GM19324 (cell line): Measurements from ENCODE around the gene TEAD1.

ENCODE experiments used
- ATAC-seq: cut with Tn5 transposase; IDR thresholded peaks from one replicate; pipeline ENCODE4 v1.9.1; 2021; ENCODE audit warnings: mild to moderate bottlenecking, moderate library complexity; ENCODE audit not compliant: unreplicated experiment, low FRiP score

Gene TEAD1

GRCh38 chr11:12705874-12706273, 31.7 kb downstream of the TEAD1 start:
- ATAC-seq: no peak

GRCh38 chr11:12706545-12707499, 32.6 kb downstream of the TEAD1 start:
- ATAC-seq: no peak

- no peak for ATAC-seq
These were observed 33.3 kb downstream of the TEAD1 start for GRCh38 chr11:12707500-12707880.

GRCh38 chr11:12711496-12711895, 37.3 kb downstream of the TEAD1 start:
- no peak for ATAC-seq

GRCh38 chr11:12712132-12712531, 37.9 kb downstream of the TEAD1 start:
- ATAC-seq: no peak

GRCh38 chr11:12715131-12715530, 40.9 kb downstream of the TEAD1 start:
- ATAC-seq: no peak

GRCh38 chr11:12715941-12716340, 41.7 kb downstream of the TEAD1 start:
- no peak for ATAC-seq

- ATAC-seq: no peak
These were observed 42.6 kb downstream of the TEAD1 start for GRCh38 chr11:12716816-12717215.

- peak; percentile 75 for ATAC-seq
These were observed 43.6 kb downstream of the TEAD1 start for GRCh38 chr11:12717851-12718291.

GRCh38 chr11:12719221-12719620, 45.0 kb downstream of the TEAD1 start:
- no peak for ATAC-seq

- no peak for ATAC-seq
These were observed 47.8 kb downstream of the TEAD1 start for GRCh38 chr11:12721816-12722604.

- no peak for ATAC-seq
These were observed 49.4 kb downstream of the TEAD1 start for GRCh38 chr11:12723421-12724300.

GRCh38 chr11:12724301-12725054, 50.3 kb downstream of the TEAD1 start:
- ATAC-seq: no peak

GRCh38 chr11:12725055-12725862, 51.0 kb downstream of the TEAD1 start:
- no peak for ATAC-seq

- no peak for ATAC-seq
These were observed 51.9 kb downstream of the TEAD1 start for GRCh38 chr11:12725863-12726682.

GRCh38 chr11:12727563-12728211, 53.5 kb downstream of the TEAD1 start:
- no peak for ATAC-seq

GRCh38 chr11:12728417-12728816, 54.2 kb downstream of the TEAD1 start:
- ATAC-seq: no peak

- ATAC-seq: no peak
These were observed 55.7 kb downstream of the TEAD1 start for GRCh38 chr11:12729941-12730340.
